Measurements from ENCODE around the gene ZNF580. TPM values are rescaled to one million over a fixed set of nuclear protein-coding genes. Genes with fewer than 3 reads are reported as not detected.

Gene ZNF580
- total RNA-seq, 1 donor from 2014 or later, result 2.8 TPM

- no peak overlapping the region for H3K4me3 ChIP-seq
- DNase-seq (ENCODE audit: low spot score), result no peak
- no peaks in the 10 kb centered on the region for H3K9me3 Mint-ChIP-seq
- no peaks in the 10 kb centered on the region for H3K9me3 ChIP-seq (ENCODE audit: low read depth)
- no peak overlapping the region for H3K27ac Mint-ChIP-seq
- no peaks in the 10 kb centered on the region for H3K79me2 ChIP-seq (ENCODE audit: low read depth)
- H4K20me1 ChIP-seq (ENCODE audit: low read depth), result peaks cover 8% of the 10 kb centered on the region
- H3K36me3 Mint-ChIP-seq, result peaks cover 12% of the 10 kb centered on the region
- TF ChIP-seq EZH2 (IDR thresholded peaks at IDR 0.05) (no peak), EZH2phosphoT487 (IDR thresholded peaks at IDR 0.05) (no peak), CTCF (IDR thresholded peaks at IDR 0.05) (no peak)
- peaks cover 4% of the 10 kb centered on the region for H3K27me3 Mint-ChIP-seq (ENCODE audit: insufficient read depth, low read depth)
- no peak overlapping the region for H2AFZ ChIP-seq (replicated peaks)
- no peaks in the 10 kb centered on the region for H3F3A ChIP-seq (ENCODE audit: low read depth)
- H3K4me1 Mint-ChIP-seq, result no peaks in the 10 kb centered on the region
- H3K4me1 ChIP-seq, result no peaks in the 10 kb centered on the region
- H3K36me3 ChIP-seq, result no peaks in the 10 kb centered on the region
- H3K4me3 Mint-ChIP-seq, result no peak overlapping the region
- no peaks in the 10 kb centered on the region for H3K27me3 ChIP-seq
- no peak overlapping the region for H3K9ac ChIP-seq
- H3K4me2 ChIP-seq, result no peak overlapping the region
- H3K27ac ChIP-seq, result no peak overlapping the region
Observed at GRCh38 chr19:55692681-55693081, 51.9 kb downstream of the ZNF580 start.

Other genes with a start within 250 kb of the ZNF580 start
- gene UBE2S, start 233.2 kb upstream of the ZNF580 start, total RNA-seq (ENCODE audit: low replicate concordance), result 118 and 159 TPM in 2 replicates
- 0.09 and 0.21 TPM in 2 replicates for gene SHISA7, start 197.7 kb upstream of the ZNF580 start, total RNA-seq (ENCODE audit: low replicate concordance)
- 14.8 and 34.4 TPM in 2 replicates for gene ISOC2, start 179.4 kb upstream of the ZNF580 start, total RNA-seq (ENCODE audit: low replicate concordance)
- gene C19orf85, start 176.3 kb upstream of the ZNF580 start, total RNA-seq (ENCODE audit: low replicate concordance), result not detected in 2 replicates
- 5.0 TPM in 1 of 2 replicates, not detected in the other for gene ZNF628, start 164.4 kb upstream of the ZNF580 start, total RNA-seq (ENCODE audit: low replicate concordance)
- gene NAT14, start 155.8 kb upstream of the ZNF580 start, total RNA-seq (ENCODE audit: low replicate concordance), result 16.2 and 49.2 TPM in 2 replicates
- 0.56 TPM in 1 of 2 replicates, not detected in the other for gene SSC5D, start 152.6 kb upstream of the ZNF580 start, total RNA-seq (ENCODE audit: low replicate concordance)
- gene SBK2, start 103.9 kb upstream of the ZNF580 start, total RNA-seq (ENCODE audit: low replicate concordance), result 6.2 TPM in 1 of 2 replicates, not detected in the other
- 3.3 and 15.1 TPM in 2 replicates for gene SBK3, start 95.5 kb upstream of the ZNF580 start, total RNA-seq (ENCODE audit: low replicate concordance)
- gene ZNF579, start 60.2 kb upstream of the ZNF580 start, total RNA-seq (ENCODE audit: low replicate concordance), result 2.1 and 15.2 TPM in 2 replicates
- 4.8 and 10.8 TPM in 2 replicates for gene FIZ1, start 41.5 kb upstream of the ZNF580 start, total RNA-seq (ENCODE audit: low replicate concordance)
- 3.2 and 5.4 TPM in 2 replicates for gene ZNF524, start 40.7 kb upstream of the ZNF580 start, total RNA-seq (ENCODE audit: low replicate concordance)
- 0.49 and 4.5 TPM in 2 replicates for gene ZNF865, start 35.4 kb upstream of the ZNF580 start, total RNA-seq (ENCODE audit: low replicate concordance)
- 3.9 and 12.5 TPM in 2 replicates for gene ZNF784, start 16.4 kb upstream of the ZNF580 start, total RNA-seq (ENCODE audit: low replicate concordance)
- 12.2 and 32.4 TPM in 2 replicates for gene ZNF581, start 2.6 kb downstream of the ZNF580 start, total RNA-seq (ENCODE audit: low replicate concordance)
- gene CCDC106, start 7.2 kb downstream of the ZNF580 start, total RNA-seq (ENCODE audit: low replicate concordance), result 7.6 and 24.9 TPM in 2 replicates
- 124 and 238 TPM in 2 replicates for gene U2AF2, start 14.0 kb downstream of the ZNF580 start, total RNA-seq (ENCODE audit: low replicate concordance)
- 16.1 and 75.0 TPM in 2 replicates for gene EPN1, start 34.2 kb downstream of the ZNF580 start, total RNA-seq (ENCODE audit: low replicate concordance)
- gene NLRP9, start 97.4 kb downstream of the ZNF580 start, total RNA-seq (ENCODE audit: low replicate concordance), result not detected in 2 replicates
- not detected in 2 replicates for gene RFPL4A, start 118.1 kb downstream of the ZNF580 start, total RNA-seq (ENCODE audit: low replicate concordance)
- not detected in 2 replicates for gene RFPL4AL1, start 128.1 kb downstream of the ZNF580 start, total RNA-seq (ENCODE audit: low replicate concordance)
- not detected in 2 replicates for gene NLRP11, start 191.0 kb downstream of the ZNF580 start, total RNA-seq (ENCODE audit: low replicate concordance)
- not detected in 2 replicates for gene NLRP4, start 195.5 kb downstream of the ZNF580 start, total RNA-seq (ENCODE audit: low replicate concordance)

All from neural progenitor cell (in vitro differentiated cells).